Keratinocyte (primary cell): ENCODE measurements around the gene ATRAID. TPM values are rescaled to one million over a fixed set of nuclear protein-coding genes. Genes with fewer than 3 reads are reported as not detected.
A peak's percentile ranks its signal among the peaks of the same experiment; 100 is the strongest.

Experiments
- DNase-seq: peaks from one replicate; pipeline ENCODE4 v3.0.0-alpha.2; 2011; ENCODE audit warnings: low read depth, missing footprints, low spot score
- FAIRE-seq: peaks from 2 replicates; lab custom pipeline; 2011; peaks lifted over from hg19 to GRCh38; lab: Jason Lieb, UNC
- H2AFZ ChIP-seq: 2 replicates; pipeline ENCODE4 v1.6.0; 2012; ENCODE audit warnings: low read length, control low read depth, inconsistent platforms; ENCODE audit not compliant: control insufficient read depth
- H3K27ac ChIP-seq: 2 replicates; pipeline ENCODE4 v1.5.1; 2011; ENCODE audit warnings: low read length; ENCODE audit not compliant: control insufficient read depth, insufficient read depth
- H3K27me3 ChIP-seq: 3 replicates; pipeline ENCODE4 v1.6.0; 2011; ENCODE audit warnings: low read length; ENCODE audit not compliant: control insufficient read depth, insufficient read depth; ENCODE audit errors: extremely low read depth
- H3K36me3 ChIP-seq, 2 experiments: 2 replicates in 1 of 2; 3 replicates in 1 of 2; pipeline ENCODE4 v1.5.1; 2011; ENCODE audit warnings: low read length in 2 of 2, mild to moderate bottlenecking in 1 of 2; ENCODE audit not compliant: control insufficient read depth in 2 of 2, insufficient read depth in 2 of 2; ENCODE audit errors: extremely low read depth in 1 of 2
- H3K4me1 ChIP-seq: 3 replicates; pipeline ENCODE4 v1.5.1; 2011; ENCODE audit warnings: low read length; ENCODE audit not compliant: control insufficient read depth, insufficient read depth; ENCODE audit errors: extremely low read depth
- H3K4me2 ChIP-seq: 3 replicates; pipeline ENCODE4 v1.6.0; 2011; ENCODE audit warnings: low read depth, low read length; ENCODE audit not compliant: control insufficient read depth, insufficient read depth; ENCODE audit errors: extremely low read depth
- H3K4me3 ChIP-seq, 3 experiments: fragments of 200-600 bp in 1 of 3; sonication (generic) in 1 of 3; 2 replicates in 2 of 3; 3 replicates in 1 of 3; pipeline ENCODE4 v1.5.1; 2011 to 2016; ENCODE audit warnings: low read length in 3 of 3, mild to moderate bottlenecking in 3 of 3, control low read depth in 2 of 3, inconsistent platforms in 1 of 3, low read depth in 1 of 3, mixed read lengths in 1 of 3, mixed run types in 1 of 3, moderate library complexity in 1 of 3; ENCODE audit not compliant: control insufficient read depth in 2 of 3, insufficient read depth in 2 of 3; ENCODE audit errors: extremely low read depth in 1 of 3
- H3K79me2 ChIP-seq: 2 replicates; pipeline ENCODE4 v1.6.0; 2012; ENCODE audit warnings: low read length; ENCODE audit not compliant: control insufficient read depth, insufficient read depth
- H3K9ac ChIP-seq: 3 replicates; pipeline ENCODE4 v1.6.0; 2011; ENCODE audit warnings: low read length; ENCODE audit not compliant: control insufficient read depth, insufficient read depth; ENCODE audit errors: extremely low read depth
- H3K9me1 ChIP-seq: 3 replicates; pipeline ENCODE4 v1.6.0; 2011; ENCODE audit warnings: low read length; ENCODE audit not compliant: control insufficient read depth, insufficient read depth; ENCODE audit errors: extremely low read depth
- H3K9me3 ChIP-seq: 2 replicates; pipeline ENCODE4 v1.5.1; 2012; ENCODE audit warnings: low read depth, low read length; ENCODE audit not compliant: control insufficient read depth
- H4K20me1 ChIP-seq: 3 replicates; pipeline ENCODE4 v1.6.0; 2011; ENCODE audit warnings: low read length; ENCODE audit not compliant: control insufficient read depth, insufficient read depth; ENCODE audit errors: extremely low read depth
- EZH2 ChIP-seq: IDR thresholded peaks from one replicate; pipeline ENCODE4 v1.6.1; 2012; ENCODE audit warnings: inconsistent platforms, mild to moderate bottlenecking, low read length, moderate library complexity
- dilution Hi-C: fragments of 300-500 bp; cut with MboI; formaldehyde crosslinking; loops from one replicate; pipeline ENCODE4 v1.7.0; 2020; ENCODE audit warnings: low sequenced_read_pairs; ENCODE audit not compliant: extremely low pct_ligation_motif_present
- polyA plus RNA-seq, 5 experiments: library from polyadenylated mRNA; depleted of rRNA in 3 of 5; stranded (reverse) in 3 of 5; stranded (forward) in 1 of 5; unstranded in 1 of 5; fragments of >200 nt; gene quantifications; 1 replicate in 1 of 5; 2 replicates in 3 of 5; 3 replicates in 1 of 5; pipeline versions ENCODE4 v1.2.1 to v1.2.3, GENCODE V29; 2011 to 2012; ENCODE audit warnings: missing spikeins in 2 of 5, low read depth in 1 of 5, low replicate concordance in 1 of 5
- TF ChIP-seq, protein P1 (sequence below), 3 experiments: IDR thresholded peaks in 1 of 3; conservative IDR thresholded peaks in 1 of 3; optimal IDR thresholded peaks in 1 of 3; 2 replicates in 2 of 3; 3 replicates in 1 of 3; pipeline versions ENCODE3 to v1.5.1; 2011; ENCODE audit warnings: low read length in 3 of 3, mild to moderate bottlenecking in 3 of 3, moderate library complexity in 2 of 3, control low read depth in 1 of 3, inconsistent platforms in 1 of 3; ENCODE audit not compliant: insufficient read depth in 2 of 3; ENCODE audit errors: extremely low read depth in 1 of 3

ATRAID gene
- polyA plus RNA-seq, 1 donor (not counting 4 experiments of a cell fraction or from before 2014, with no cell fraction given) = 154 TPM

DNA sequence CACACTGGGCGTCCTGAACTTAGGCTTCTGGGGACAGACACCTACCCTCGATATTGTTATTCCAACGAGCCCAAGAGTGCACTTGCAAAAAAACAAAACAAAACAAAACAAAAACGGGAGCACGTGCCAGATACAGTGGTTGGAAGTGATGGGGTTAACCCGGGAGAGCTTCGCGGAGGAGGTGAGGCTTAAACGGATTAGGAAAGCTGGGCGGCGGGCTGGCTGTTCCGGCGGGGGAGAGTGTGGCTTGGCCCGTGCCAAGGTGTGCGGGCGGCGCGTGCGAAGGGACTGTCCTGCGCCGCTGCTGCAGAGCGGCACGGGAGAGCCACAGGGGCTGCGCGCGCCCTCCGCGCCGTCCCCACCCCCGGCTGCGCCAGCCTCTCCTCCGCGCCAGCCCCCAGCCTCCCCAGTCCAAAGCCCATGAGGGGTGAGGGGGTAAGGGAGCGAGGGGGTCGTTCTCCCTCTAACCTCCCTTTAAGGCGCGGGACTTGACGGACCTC lies 52.5 kb downstream of the ATRAID start:
- Histone ChIP-seq H3K4me1 (peaks cover 14% of the 10 kb centered on the region), H3K79me2 (no peaks in the 10 kb centered on the region), H3K9ac (no peak overlapping the region), H3K36me3 (no peaks in the 10 kb centered on the region), H2AFZ (no peak overlapping the region), H3K4me2 (peak overlapping the region; percentile 71), H3K27me3 (peaks cover 72% of the 10 kb centered on the region), H3K9me1 (no peaks in the 10 kb centered on the region), H4K20me1 (peaks cover 2% of the 10 kb centered on the region), H3K4me3 (peak overlapping the region in 2 of 3 experiments; percentile 14 to 21), H3K9me3 (no peaks in the 10 kb centered on the region), H3K27ac (no peak overlapping the region)
- peak; percentile 70 for TF ChIP-seq EZH2
- TF ChIP-seq, protein P1, sequence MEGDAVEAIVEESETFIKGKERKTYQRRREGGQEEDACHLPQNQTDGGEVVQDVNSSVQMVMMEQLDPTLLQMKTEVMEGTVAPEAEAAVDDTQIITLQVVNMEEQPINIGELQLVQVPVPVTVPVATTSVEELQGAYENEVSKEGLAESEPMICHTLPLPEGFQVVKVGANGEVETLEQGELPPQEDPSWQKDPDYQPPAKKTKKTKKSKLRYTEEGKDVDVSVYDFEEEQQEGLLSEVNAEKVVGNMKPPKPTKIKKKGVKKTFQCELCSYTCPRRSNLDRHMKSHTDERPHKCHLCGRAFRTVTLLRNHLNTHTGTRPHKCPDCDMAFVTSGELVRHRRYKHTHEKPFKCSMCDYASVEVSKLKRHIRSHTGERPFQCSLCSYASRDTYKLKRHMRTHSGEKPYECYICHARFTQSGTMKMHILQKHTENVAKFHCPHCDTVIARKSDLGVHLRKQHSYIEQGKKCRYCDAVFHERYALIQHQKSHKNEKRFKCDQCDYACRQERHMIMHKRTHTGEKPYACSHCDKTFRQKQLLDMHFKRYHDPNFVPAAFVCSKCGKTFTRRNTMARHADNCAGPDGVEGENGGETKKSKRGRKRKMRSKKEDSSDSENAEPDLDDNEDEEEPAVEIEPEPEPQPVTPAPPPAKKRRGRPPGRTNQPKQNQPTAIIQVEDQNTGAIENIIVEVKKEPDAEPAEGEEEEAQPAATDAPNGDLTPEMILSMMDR (optimal IDR thresholded peaks at IDR 0.05 in 1 of 3, IDR thresholded peaks at IDR 0.05 in 1 of 3, conservative IDR thresholded peaks at IDR 0.05 in 1 of 3; ENCODE audit: extremely low read depth in 1 of 3, insufficient read depth in 2 of 3, low read length in 3 of 3) = no peak
- no peak for DNase-seq
- dilution Hi-C loops = no loop called here
- no peak for FAIRE-seq

DNA sequence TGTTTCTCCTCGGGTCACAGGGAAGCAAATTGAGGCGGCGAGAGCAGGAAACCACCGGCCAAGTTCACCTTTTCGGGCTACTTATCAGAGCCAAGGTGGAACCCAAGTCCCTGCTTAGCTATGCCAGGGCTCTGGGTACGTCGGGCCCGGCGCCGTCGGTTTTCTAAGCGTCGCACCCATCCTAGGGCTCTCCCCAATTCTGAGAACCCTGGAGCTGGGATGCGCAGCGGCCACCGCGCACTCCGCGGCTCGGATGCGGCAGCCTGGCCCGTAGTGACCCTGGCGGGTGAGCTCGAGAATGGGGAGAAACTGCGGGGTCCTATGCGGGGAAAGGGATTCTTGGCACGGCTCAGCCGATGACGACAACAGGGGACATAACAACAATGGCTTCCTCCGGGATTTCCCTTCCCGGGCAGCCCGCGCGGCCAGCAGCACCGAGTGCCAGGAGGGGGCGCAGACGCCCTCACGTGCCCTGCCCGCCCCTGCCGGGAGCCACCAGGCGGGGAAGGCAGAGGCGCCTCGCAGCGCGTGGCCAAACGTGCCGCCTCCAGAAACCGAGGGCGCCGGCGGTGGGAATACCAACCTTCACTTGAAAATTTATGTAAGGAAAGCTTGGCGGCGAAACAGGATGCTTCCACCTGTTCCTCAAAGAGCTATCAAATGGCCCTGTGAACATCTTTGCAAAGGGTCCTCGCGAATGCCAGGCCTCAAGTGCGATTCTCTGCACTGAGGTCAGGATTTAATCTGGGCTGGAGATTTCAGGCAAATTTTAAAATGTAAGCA lies 53.1 kb downstream of the ATRAID start:
- no peaks in the 10 kb centered on the region for H3K9me3 ChIP-seq
- H2AFZ ChIP-seq = peak overlapping the region; percentile 6
- dilution Hi-C loops = no loop called here
- TF ChIP-seq, protein P1 (optimal IDR thresholded peaks at IDR 0.05 in 1 of 3, IDR thresholded peaks at IDR 0.05 in 1 of 3, conservative IDR thresholded peaks at IDR 0.05 in 1 of 3; ENCODE audit: extremely low read depth in 1 of 3, insufficient read depth in 2 of 3, low read length in 3 of 3) = peak; percentile 21 to 72 (median 34)
- peak; percentile 80 for TF ChIP-seq EZH2
- peaks cover 2% of the 10 kb centered on the region for H4K20me1 ChIP-seq
- H3K27me3 ChIP-seq = peaks cover 67% of the 10 kb centered on the region
- no peak overlapping the region for H3K9ac ChIP-seq
- H3K4me2 ChIP-seq = peak overlapping the region; percentile 71
- no peaks in the 10 kb centered on the region for H3K9me1 ChIP-seq
- H3K79me2 ChIP-seq = no peaks in the 10 kb centered on the region
- FAIRE-seq (no peak), DNase-seq (no peak)
- H3K36me3 ChIP-seq = no peaks in the 10 kb centered on the region
- H3K27ac ChIP-seq = no peak overlapping the region
- peak overlapping the region in 2 of 3 experiments; percentile 14 to 37 for H3K4me3 ChIP-seq
- peaks cover 14% of the 10 kb centered on the region for H3K4me1 ChIP-seq
